Smooth muscle cell (in vitro differentiated cells): ENCODE data around the gene ATP2B1. TPM values are rescaled to one million over a fixed set of nuclear protein-coding genes. Genes with fewer than 3 reads are reported as not detected.

Experiments
- DNase-seq: peaks from one replicate; lab custom pipeline; 2025; ENCODE audit not compliant: unreplicated experiment; lab: John Stamatoyannopoulos, UW
- H2AFZ ChIP-seq: fragments of 200-600 bp; sonication (generic); 2 replicates; pipeline ENCODE4 v1.6.0; 2016; ENCODE audit warnings: antibody characterized with exemption, low read depth, mild to moderate bottlenecking
- H3F3A ChIP-seq: fragments of 200-600 bp; sonication (generic); 2 replicates; pipeline ENCODE4 v1.6.0; 2017; ENCODE audit warnings: antibody characterized with exemption, low read depth
- H3K27ac ChIP-seq: fragments of 200-600 bp; sonication (generic); 2 replicates; pipeline ENCODE4 v1.5.1; 2016; ENCODE audit warnings: low read depth, mild to moderate bottlenecking
- H3K27me3 ChIP-seq: fragments of 200-600 bp; sonication (generic); 2 replicates; pipeline ENCODE4 v1.6.1; 2016; ENCODE audit warnings: low read depth, mild to moderate bottlenecking
- H3K36me3 ChIP-seq: fragments of 200-600 bp; sonication (generic); 2 replicates; pipeline ENCODE4 v1.5.1; 2016; ENCODE audit warnings: low read depth
- H3K4me1 ChIP-seq: fragments of 200-600 bp; sonication (generic); 2 replicates; pipeline ENCODE4 v1.5.1; 2016; ENCODE audit warnings: low read depth
- H3K4me2 ChIP-seq: fragments of 200-600 bp; sonication (generic); 2 replicates; pipeline ENCODE4 v1.6.0; 2016; ENCODE audit warnings: mild to moderate bottlenecking
- H3K4me3 ChIP-seq: fragments of 200-600 bp; sonication (generic); 2 replicates; pipeline ENCODE4 v1.5.1; 2016; ENCODE audit warnings: mild to moderate bottlenecking
- H3K79me2 ChIP-seq: fragments of 200-600 bp; sonication (generic); 2 replicates; pipeline ENCODE4 v1.6.0; 2016; ENCODE audit warnings: low read depth, mild to moderate bottlenecking
- H3K9ac ChIP-seq: fragments of 200-600 bp; sonication (generic); 2 replicates; pipeline ENCODE4 v1.6.0; 2016; ENCODE audit warnings: low read depth
- H3K9me3 ChIP-seq: fragments of 200-600 bp; sonication (generic); replicated peaks from 2 replicates; pipeline ENCODE4 v1.5.1; 2016; ENCODE audit warnings: low read depth
- H4K20me1 ChIP-seq: fragments of 200-600 bp; sonication (generic); 2 replicates; pipeline ENCODE4 v1.6.0; 2016; ENCODE audit warnings: low read depth
- CTCF ChIP-seq: fragments of 200-600 bp; sonication (generic); IDR thresholded peaks from 2 replicates; pipeline ENCODE4 v1.5.1; 2017; ENCODE audit warnings: borderline replicate concordance, mild to moderate bottlenecking, antibody characterized with exemption; ENCODE audit not compliant: insufficient read depth, poor library complexity, severe bottlenecking
- WGBS: methylation state at CpG from one replicate; pipeline ENCODE4 v1.1.7; 2016; ENCODE audit warnings: low lambda C conversion rate; 5-methylcytosine and 5-hydroxymethylcytosine counted together
- polyA plus RNA-seq: library from polyadenylated mRNA; unstranded; fragments of >200 nt; fragmentation: Nextera tagmentation; extraction: Ambion mirVana; gene quantifications from 2 replicates; pipeline ENCODE4 v1.2.1, GENCODE V29; 2016
- total RNA-seq: library from RNA; depleted of rRNA; stranded (reverse); fragments of >200 nt; gene quantifications from 2 replicates; pipeline ENCODE4 v1.2.3, GENCODE V29; 2014

The ATP2B1 gene
- total and polyA plus RNA-seq, 2 experiments from 2014 or later = 42.8 to 70.1 TPM

DNA sequence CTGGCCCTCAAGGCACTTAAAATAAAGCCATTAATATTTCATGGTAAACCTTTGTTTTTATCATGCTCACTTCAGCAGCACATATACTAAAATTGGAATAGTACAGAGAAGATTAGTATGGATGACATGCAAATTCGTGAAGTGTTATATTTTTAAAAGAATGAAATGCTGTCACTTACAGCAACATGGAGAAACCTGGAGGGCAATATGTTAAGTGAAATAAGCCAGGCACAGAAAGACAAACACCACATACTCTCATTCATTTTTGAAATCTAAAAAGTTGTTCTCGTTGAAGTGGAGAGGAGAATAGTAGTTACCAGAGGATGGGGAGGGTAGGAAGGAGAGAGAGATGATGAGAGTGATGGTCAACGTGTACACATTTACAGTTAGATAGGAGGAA, 45.4 kb upstream of the ATP2B1 start:
- Histone ChIP-seq H3K4me2 (no peak overlapping the region), H3K4me1 (no peaks in the 10 kb centered on the region), H3K79me2 (no peaks in the 10 kb centered on the region), H3F3A (no peaks in the 10 kb centered on the region), H3K36me3 (no peaks in the 10 kb centered on the region), H2AFZ (no peak overlapping the region), H4K20me1 (no peaks in the 10 kb centered on the region), H3K4me3 (no peak overlapping the region), H3K9ac (no peak overlapping the region), H3K27ac (no peak overlapping the region), H3K27me3 (no peaks in the 10 kb centered on the region), H3K9me3 (no peaks in the 10 kb centered on the region)
- no peak for DNase-seq
- WGBS = 92% methylated on average over 3 of the region's 3 CpGs
- no peak for TF ChIP-seq CTCF

- Histone ChIP-seq H3F3A (no peaks in the 10 kb centered on the region), H3K9me3 (no peaks in the 10 kb centered on the region), H4K20me1 (no peaks in the 10 kb centered on the region), H3K27me3 (no peaks in the 10 kb centered on the region), H3K36me3 (no peaks in the 10 kb centered on the region), H3K27ac (no peak overlapping the region), H3K9ac (no peak overlapping the region), H3K4me3 (no peak overlapping the region), H3K4me2 (no peak overlapping the region), H3K79me2 (no peaks in the 10 kb centered on the region), H3K4me1 (no peaks in the 10 kb centered on the region), H2AFZ (no peak overlapping the region)
- no peak for DNase-seq
- 92% methylated on average over 1 of the region's 1 CpG for WGBS
- TF ChIP-seq CTCF = no peak
These were observed 43.7 kb upstream of the ATP2B1 start for GRCh38 chr12:89752341-89752740.

GRCh38 chr12:89750389-89751351, 42.0 kb upstream of the ATP2B1 start:
- H3K27ac ChIP-seq = no peak overlapping the region
- no peaks in the 10 kb centered on the region for H3K9me3 ChIP-seq
- no peak for TF ChIP-seq CTCF
- no peak overlapping the region for H3K4me3 ChIP-seq
- DNase-seq = no peak
- no peaks in the 10 kb centered on the region for H3K79me2 ChIP-seq
- H3K36me3 ChIP-seq = no peaks in the 10 kb centered on the region
- no peaks in the 10 kb centered on the region for H3K4me1 ChIP-seq
- no peak overlapping the region for H3K4me2 ChIP-seq
- no peaks in the 10 kb centered on the region for H3K27me3 ChIP-seq
- H3F3A ChIP-seq = no peaks in the 10 kb centered on the region
- H2AFZ ChIP-seq = no peak overlapping the region
- no peaks in the 10 kb centered on the region for H4K20me1 ChIP-seq
- WGBS = 67% methylated on average over 6 of the region's 6 CpGs
- H3K9ac ChIP-seq = no peak overlapping the region
